ENCODE results near the gene PTPN2.

- TF ChIP-seq, protein P1, sequence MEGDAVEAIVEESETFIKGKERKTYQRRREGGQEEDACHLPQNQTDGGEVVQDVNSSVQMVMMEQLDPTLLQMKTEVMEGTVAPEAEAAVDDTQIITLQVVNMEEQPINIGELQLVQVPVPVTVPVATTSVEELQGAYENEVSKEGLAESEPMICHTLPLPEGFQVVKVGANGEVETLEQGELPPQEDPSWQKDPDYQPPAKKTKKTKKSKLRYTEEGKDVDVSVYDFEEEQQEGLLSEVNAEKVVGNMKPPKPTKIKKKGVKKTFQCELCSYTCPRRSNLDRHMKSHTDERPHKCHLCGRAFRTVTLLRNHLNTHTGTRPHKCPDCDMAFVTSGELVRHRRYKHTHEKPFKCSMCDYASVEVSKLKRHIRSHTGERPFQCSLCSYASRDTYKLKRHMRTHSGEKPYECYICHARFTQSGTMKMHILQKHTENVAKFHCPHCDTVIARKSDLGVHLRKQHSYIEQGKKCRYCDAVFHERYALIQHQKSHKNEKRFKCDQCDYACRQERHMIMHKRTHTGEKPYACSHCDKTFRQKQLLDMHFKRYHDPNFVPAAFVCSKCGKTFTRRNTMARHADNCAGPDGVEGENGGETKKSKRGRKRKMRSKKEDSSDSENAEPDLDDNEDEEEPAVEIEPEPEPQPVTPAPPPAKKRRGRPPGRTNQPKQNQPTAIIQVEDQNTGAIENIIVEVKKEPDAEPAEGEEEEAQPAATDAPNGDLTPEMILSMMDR (IDR thresholded peaks at IDR 0.05 in 4 of 5, conservative IDR thresholded peaks at IDR 0.05 in 1 of 5) = no peak
- TF ChIP-seq POLR2A (IDR thresholded peaks at IDR 0.05) = no peak
These were observed 20.3 kb downstream of the PTPN2 start for GRCh38 chr18:12863687-12864216.
